ENCODE results near the gene EGFL7.

EGFL7 gene

GRCh38 chr9:136644593-136645351 lies 17.9 kb upstream of the EGFL7 start:
- peak; percentile 85 for DNase-seq (ENCODE audit: low read depth)

GRCh38 chr9:136645352-136645902 lies 17.3 kb upstream of the EGFL7 start:
- no peak for DNase-seq (ENCODE audit: low read depth)

- DNase-seq (ENCODE audit: low read depth): peak; percentile 89
Observed at GRCh38 chr9:136645903-136646754, 16.6 kb upstream of the EGFL7 start.

GRCh38 chr9:136646827-136647711 lies 15.6 kb upstream of the EGFL7 start:
- DNase-seq (ENCODE audit: low read depth): no peak

GRCh38 chr9:136648751-136649150 lies 14.0 kb upstream of the EGFL7 start:
- peak; percentile 84 for DNase-seq (ENCODE audit: low read depth)

- no peak for DNase-seq (ENCODE audit: low read depth)
Observed at GRCh38 chr9:136650021-136650420, 12.7 kb upstream of the EGFL7 start.

GRCh38 chr9:136650648-136651047 lies 12.1 kb upstream of the EGFL7 start:
- DNase-seq (ENCODE audit: low read depth): peak; percentile 69

- DNase-seq (ENCODE audit: low read depth): no peak
Observed at GRCh38 chr9:136651860-136652259, 10.9 kb upstream of the EGFL7 start.

- DNase-seq (ENCODE audit: low read depth): no peak
Observed at GRCh38 chr9:136653323-136654079, 9.2 kb upstream of the EGFL7 start.

GRCh38 chr9:136654820-136655535 lies 7.7 kb upstream of the EGFL7 start:
- no peak for DNase-seq (ENCODE audit: low read depth)

GRCh38 chr9:136655536-136656182 lies 7.1 kb upstream of the EGFL7 start:
- peak; percentile 82 for DNase-seq (ENCODE audit: low read depth)

- no peak for DNase-seq (ENCODE audit: low read depth)
Observed at GRCh38 chr9:136656183-136656738, 6.5 kb upstream of the EGFL7 start.

- DNase-seq (ENCODE audit: low read depth): no peak
Observed at GRCh38 chr9:136656795-136657611, 5.7 kb upstream of the EGFL7 start.

GRCh38 chr9:136657974-136658848 lies 4.5 kb upstream of the EGFL7 start:
- DNase-seq (ENCODE audit: low read depth): no peak

- no peak for DNase-seq (ENCODE audit: low read depth)
Observed at GRCh38 chr9:136658849-136659535, 3.7 kb upstream of the EGFL7 start.

- DNase-seq (ENCODE audit: low read depth): no peak
Observed at GRCh38 chr9:136659861-136660784, 2.6 kb upstream of the EGFL7 start.
